ENCODE measurements around the gene UNKL.

The UNKL gene

GRCh38 chr16:1334739-1335138 is 79.8 kb downstream of the UNKL start:
- no peak for TF ChIP-seq CTCF (conservative IDR thresholded peaks at IDR 0.05; ENCODE audit: control insufficient read depth, insufficient read depth, low read depth, low read length)
- no peak overlapping the region for H3K4me3 ChIP-seq (ENCODE audit: control insufficient read depth, low read depth, low read length)
- DNase-seq (ENCODE audit: low read depth) = no peak

- no peak overlapping the region for H3K4me3 ChIP-seq (ENCODE audit: control insufficient read depth, low read depth, low read length)
- DNase-seq (ENCODE audit: low read depth) = no peak
- no peak for TF ChIP-seq CTCF (conservative IDR thresholded peaks at IDR 0.05; ENCODE audit: control insufficient read depth, insufficient read depth, low read depth, low read length)
These were observed 80.4 kb downstream of the UNKL start for GRCh38 chr16:1333854-1334700.

- no peak within 1 kb of the TSS for H3K4me3 ChIP-seq (ENCODE audit: control insufficient read depth, low read depth, low read length)
- no peak for TF ChIP-seq CTCF (conservative IDR thresholded peaks at IDR 0.05; ENCODE audit: control insufficient read depth, insufficient read depth, low read depth, low read length)
These were observed 81.2 kb downstream of the UNKL start, which contains the start of gene BAIAP3 for GRCh38 chr16:1333149-1333812. BAIAP3 (plus strand) TSS chr16:1333645; CDS start chr16:1338550, 4,905 bp downstream.

GRCh38 chr16:1332618-1333148 is 81.8 kb downstream of the UNKL start:
- no peak overlapping the region for H3K4me3 ChIP-seq (ENCODE audit: control insufficient read depth, low read depth, low read length)
- TF ChIP-seq CTCF (conservative IDR thresholded peaks at IDR 0.05; ENCODE audit: control insufficient read depth, insufficient read depth, low read depth, low read length) = no peak
- DNase-seq (ENCODE audit: low read depth) = no peak

More at GRCh38 chr16:1333149-1333812, 81.2 kb downstream of the UNKL start, which contains the start of gene BAIAP3:
- DNase-seq (ENCODE audit: low read depth) = no peak

- peak; percentile 28 for DNase-seq (ENCODE audit: low read depth)
- no peak overlapping the region for H3K4me3 ChIP-seq (ENCODE audit: control insufficient read depth, low read depth, low read length)
- no peak for TF ChIP-seq CTCF (conservative IDR thresholded peaks at IDR 0.05; ENCODE audit: control insufficient read depth, insufficient read depth, low read depth, low read length)
These were observed 82.5 kb downstream of the UNKL start for GRCh38 chr16:1331712-1332617.
